AG10803 (cell line): ENCODE data around the gene LDOC1.
A peak's percentile ranks its signal among the peaks of the same experiment; 100 is the strongest.
"Not testable (repeated sequence)": the region's sequence is repeated elsewhere in the genome, so short reads cannot be mapped to it uniquely, and the experiment has no call there.

ENCODE experiments used
- DNase-seq: peaks from one replicate; pipeline ENCODE4 v3.0.0; 2010; ENCODE audit warnings: low read depth
- H3K4me3 ChIP-seq: 2 replicates; pipeline ENCODE4 v1.5.1; 2011; ENCODE audit warnings: mild to moderate bottlenecking, low read length, control low read depth
- TF ChIP-seq, protein P1 (sequence below): conservative IDR thresholded peaks from 2 replicates; pipeline ENCODE4 v1.5.1; 2011; ENCODE audit warnings: mild to moderate bottlenecking, low read length, control low read depth, inconsistent platforms

The LDOC1 gene

DNA sequence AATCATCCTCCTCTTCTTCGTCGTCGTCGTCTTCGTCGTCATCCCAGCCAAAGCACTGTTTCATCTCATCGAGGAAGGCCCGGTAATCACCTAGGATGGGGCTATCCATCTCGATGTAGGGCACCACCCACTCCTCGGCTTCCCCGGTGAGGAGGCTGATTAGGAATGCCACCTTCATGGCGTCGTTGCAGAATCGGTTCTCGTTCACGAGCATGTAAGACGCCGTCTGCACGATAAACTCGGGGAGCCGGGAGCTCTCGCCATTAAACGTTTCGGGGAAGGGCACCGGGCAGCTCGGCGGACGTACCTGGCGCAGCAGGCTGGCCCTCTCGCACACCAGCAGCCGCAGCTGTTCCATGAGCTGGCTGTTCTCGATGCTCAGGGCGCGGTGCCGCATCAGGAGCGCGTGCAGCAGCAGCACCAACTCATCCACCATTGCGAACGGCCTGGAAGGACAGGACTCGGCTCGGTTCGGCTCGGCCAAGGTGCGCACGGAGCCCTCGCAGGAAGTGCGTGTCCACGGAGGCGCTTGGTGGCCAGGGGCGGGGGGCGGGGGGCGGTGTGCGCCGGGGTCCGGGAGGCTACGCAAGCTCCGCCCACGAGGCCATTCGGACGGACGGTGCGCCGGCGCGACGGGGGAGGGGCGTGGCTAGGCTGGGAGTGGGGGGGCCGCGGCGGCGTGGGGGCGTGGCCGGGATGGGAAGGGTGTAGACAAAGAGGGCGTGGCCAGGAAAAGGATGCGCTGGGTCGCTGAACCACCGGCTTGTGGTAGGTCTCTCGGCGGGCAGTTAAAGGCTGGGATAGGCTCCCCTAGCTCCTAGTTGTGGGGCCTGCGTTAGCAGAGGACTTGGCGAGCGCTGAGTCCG is at the start of gene LDOC1:
LDOC1 (minus strand) TSS at position 544 of the 866 bp plus-strand sequence; CDS start at position 436, 108 bp downstream.
- H3K4me3 ChIP-seq = peak within 1 kb of the TSS; percentile 73
- DNase-seq = peak; percentile 64
- TF ChIP-seq, protein P1, sequence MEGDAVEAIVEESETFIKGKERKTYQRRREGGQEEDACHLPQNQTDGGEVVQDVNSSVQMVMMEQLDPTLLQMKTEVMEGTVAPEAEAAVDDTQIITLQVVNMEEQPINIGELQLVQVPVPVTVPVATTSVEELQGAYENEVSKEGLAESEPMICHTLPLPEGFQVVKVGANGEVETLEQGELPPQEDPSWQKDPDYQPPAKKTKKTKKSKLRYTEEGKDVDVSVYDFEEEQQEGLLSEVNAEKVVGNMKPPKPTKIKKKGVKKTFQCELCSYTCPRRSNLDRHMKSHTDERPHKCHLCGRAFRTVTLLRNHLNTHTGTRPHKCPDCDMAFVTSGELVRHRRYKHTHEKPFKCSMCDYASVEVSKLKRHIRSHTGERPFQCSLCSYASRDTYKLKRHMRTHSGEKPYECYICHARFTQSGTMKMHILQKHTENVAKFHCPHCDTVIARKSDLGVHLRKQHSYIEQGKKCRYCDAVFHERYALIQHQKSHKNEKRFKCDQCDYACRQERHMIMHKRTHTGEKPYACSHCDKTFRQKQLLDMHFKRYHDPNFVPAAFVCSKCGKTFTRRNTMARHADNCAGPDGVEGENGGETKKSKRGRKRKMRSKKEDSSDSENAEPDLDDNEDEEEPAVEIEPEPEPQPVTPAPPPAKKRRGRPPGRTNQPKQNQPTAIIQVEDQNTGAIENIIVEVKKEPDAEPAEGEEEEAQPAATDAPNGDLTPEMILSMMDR = no peak

DNA sequence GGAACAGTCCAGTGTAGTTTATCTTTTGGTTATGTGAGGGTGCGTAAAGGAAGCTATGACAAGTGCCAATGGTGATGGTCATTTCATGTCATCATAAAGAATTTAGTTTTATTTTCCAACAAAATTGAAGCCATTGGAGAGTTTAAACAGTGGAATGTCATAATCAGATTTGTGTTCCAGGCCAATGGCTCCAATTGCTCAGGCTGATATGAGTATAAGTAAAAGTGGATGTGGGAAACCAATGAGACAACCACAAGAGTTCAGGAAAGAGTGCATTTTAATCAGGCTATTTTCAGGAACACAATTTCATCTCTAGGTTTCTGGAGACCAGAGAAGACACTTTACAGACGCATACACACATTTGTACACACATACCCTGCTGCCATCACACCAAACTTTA is 44.7 kb upstream of the LDOC1 start:
- no peak for DNase-seq
- H3K4me3 ChIP-seq = no peak overlapping the region
- TF ChIP-seq, protein P1 = no peak

- peak; percentile 61 for DNase-seq
- no peak overlapping the region for H3K4me3 ChIP-seq
- TF ChIP-seq, protein P1 = no peak
Observed at GRCh38 chrX:141220342-141221008, 43.5 kb upstream of the LDOC1 start.

DNA sequence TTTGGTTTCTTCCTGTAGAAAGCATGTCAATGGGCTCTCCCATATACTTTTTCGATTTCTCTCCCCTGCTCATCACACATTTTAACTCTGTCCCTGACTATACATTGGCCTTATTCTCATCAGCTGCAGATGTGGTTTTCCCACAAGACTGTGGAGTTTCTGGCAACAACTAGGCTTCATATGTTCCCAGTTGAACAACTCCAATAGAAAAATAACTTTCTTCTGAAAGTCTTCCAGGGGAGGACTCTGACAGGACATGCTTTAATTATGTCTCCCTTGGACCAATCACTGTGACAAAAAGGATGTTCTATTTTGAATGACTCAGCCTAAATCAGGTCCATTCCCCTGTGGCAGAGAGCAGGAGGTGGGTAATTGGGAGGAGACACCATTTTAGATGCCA is 37.3 kb upstream of the LDOC1 start:
- no peak overlapping the region for H3K4me3 ChIP-seq
- peak; percentile 24 for DNase-seq
- TF ChIP-seq, protein P1 = no peak

DNA sequence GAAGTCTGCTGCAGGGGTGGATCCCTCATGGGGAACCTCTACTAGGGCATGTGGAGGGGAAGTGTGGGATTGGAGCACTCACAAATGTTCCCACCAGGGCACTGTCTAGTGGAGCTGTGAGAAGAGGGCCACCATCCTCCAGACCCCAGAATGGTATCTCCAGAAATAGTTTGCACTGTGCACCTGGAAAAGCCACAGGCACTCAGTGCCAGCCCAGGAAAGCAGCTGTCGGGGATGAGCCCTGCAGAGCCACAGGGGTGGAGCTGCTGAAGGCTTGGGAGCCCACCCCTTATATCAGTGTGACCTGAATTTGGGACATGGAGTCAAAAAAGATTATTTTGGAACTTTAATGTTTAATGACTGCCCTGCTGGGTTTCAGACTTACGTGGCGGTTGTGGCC is 25.0 kb upstream of the LDOC1 start:
- H3K4me3 ChIP-seq = no peak overlapping the region
- no peak for DNase-seq
- TF ChIP-seq, protein P1 = no peak

DNA sequence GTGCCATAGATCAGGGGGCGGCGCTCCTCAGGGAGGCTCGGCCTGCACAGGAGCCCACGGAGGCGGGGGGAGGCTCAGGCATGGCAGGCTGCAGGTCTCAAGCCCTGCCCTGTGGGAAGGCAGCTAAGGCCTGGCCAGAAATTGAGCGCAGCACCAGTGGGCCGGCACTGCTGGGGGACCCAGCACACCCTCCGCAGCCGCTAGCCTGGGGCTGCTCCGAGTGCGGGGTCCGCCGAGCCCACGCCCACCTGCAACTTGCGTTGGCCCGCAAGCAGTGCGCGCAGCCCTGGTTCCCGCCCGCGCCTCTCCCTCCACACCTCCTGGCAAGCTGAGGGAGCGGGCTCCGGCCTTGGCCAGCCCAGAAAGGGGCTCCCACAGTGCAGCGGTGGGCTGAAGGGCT is 11.6 kb upstream of the LDOC1 start:
- not testable (repeated sequence) for DNase-seq, H3K4me3 ChIP-seq

- no peak for DNase-seq
- H3K4me3 ChIP-seq = no peak overlapping the region
- TF ChIP-seq, protein P1 = no peak
Observed at GRCh38 chrX:141185366-141185765, 8.4 kb upstream of the LDOC1 start.
